Measurements from ENCODE around the gene ESR1.

Gene ESR1

DNA sequence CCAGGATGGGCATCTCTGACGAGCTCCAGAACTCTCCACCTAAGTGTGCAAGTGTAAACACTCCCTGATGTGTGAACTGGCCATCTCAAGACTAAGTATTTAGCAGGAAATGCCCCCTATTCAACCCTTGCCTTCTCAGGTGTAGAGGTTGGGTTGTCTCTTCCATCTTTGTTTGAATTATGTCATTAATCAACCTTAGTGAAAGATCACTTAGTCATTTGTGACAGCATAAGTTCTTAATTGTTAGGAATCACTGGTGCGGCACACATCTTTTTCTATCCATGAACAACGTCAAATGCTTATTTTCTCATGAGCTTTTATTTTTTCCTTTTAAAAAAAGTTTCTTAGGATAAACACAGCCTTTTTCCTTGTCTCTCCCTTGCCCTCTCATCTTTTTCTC is 151.6 kb downstream of the ESR1 start:
- H2AFZ ChIP-seq (ENCODE audit: low read length): no peak overlapping the region
- no peaks in the 10 kb centered on the region for H3K27me3 ChIP-seq (replicated peaks; ENCODE audit: insufficient read depth, low read length)
- H3K9me2 ChIP-seq (replicated peaks; ENCODE audit: insufficient read depth, low read length): no peaks in the 10 kb centered on the region
- TF ChIP-seq EZH2phosphoT487 (IDR thresholded peaks at IDR 0.05; ENCODE audit: low read length) (no peak), EZH2 (optimal IDR thresholded peaks at IDR 0.05; ENCODE audit: low read depth, low read length) (no peak)
- TF ChIP-seq, protein P1, sequence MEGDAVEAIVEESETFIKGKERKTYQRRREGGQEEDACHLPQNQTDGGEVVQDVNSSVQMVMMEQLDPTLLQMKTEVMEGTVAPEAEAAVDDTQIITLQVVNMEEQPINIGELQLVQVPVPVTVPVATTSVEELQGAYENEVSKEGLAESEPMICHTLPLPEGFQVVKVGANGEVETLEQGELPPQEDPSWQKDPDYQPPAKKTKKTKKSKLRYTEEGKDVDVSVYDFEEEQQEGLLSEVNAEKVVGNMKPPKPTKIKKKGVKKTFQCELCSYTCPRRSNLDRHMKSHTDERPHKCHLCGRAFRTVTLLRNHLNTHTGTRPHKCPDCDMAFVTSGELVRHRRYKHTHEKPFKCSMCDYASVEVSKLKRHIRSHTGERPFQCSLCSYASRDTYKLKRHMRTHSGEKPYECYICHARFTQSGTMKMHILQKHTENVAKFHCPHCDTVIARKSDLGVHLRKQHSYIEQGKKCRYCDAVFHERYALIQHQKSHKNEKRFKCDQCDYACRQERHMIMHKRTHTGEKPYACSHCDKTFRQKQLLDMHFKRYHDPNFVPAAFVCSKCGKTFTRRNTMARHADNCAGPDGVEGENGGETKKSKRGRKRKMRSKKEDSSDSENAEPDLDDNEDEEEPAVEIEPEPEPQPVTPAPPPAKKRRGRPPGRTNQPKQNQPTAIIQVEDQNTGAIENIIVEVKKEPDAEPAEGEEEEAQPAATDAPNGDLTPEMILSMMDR (IDR thresholded peaks at IDR 0.05; ENCODE audit: low read length): no peak
- H3F3A ChIP-seq (ENCODE audit: insufficient read depth, low read length): no peaks in the 10 kb centered on the region
- no peaks in the 10 kb centered on the region for H3K4me1 ChIP-seq (ENCODE audit: low read length)
- H4K20me1 ChIP-seq (ENCODE audit: insufficient read depth, low read length): no peaks in the 10 kb centered on the region
- H3K9me3 ChIP-seq (replicated peaks; ENCODE audit: insufficient read depth, low read length): no peaks in the 10 kb centered on the region
- H3K4me3 ChIP-seq (ENCODE audit: low read length): no peak overlapping the region
- no peaks in the 10 kb centered on the region for H3K36me3 ChIP-seq (replicated peaks; ENCODE audit: insufficient read depth, low read length)
- no peak overlapping the region for H3K27ac ChIP-seq (ENCODE audit: low read length)
- no peak overlapping the region for H3K4me2 ChIP-seq (ENCODE audit: low read depth, low read length)
- no peak for DNase-seq
- no peak overlapping the region for H3K9ac ChIP-seq (ENCODE audit: low read length)
- H3K79me2 ChIP-seq (ENCODE audit: low read length): no peaks in the 10 kb centered on the region

DNA sequence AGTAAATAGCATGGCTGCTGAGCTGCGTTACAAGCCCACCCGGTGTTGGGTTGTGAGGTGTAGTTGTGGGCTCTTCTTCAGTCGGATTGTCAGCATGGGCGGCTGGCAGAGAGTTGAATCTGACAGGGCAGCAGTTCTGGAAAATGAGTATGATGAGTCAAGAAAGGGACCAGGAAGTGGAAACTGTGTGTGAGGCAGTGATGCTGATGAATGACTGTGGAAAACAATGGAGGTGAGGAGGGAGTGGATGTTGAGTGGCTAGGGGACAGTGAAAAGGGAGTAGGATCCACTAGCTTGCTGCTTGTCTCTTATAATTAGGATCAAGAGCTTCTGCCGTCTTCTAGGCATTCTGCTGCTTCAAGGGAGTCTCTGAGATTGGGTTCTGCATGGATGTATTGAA is 154.3 kb downstream of the ESR1 start:
- Histone ChIP-seq H4K20me1 (ENCODE audit: insufficient read depth, low read length) (no peaks in the 10 kb centered on the region), H3F3A (ENCODE audit: insufficient read depth, low read length) (no peaks in the 10 kb centered on the region), H3K9ac (ENCODE audit: low read length) (no peak overlapping the region), H3K4me2 (ENCODE audit: low read depth, low read length) (no peak overlapping the region), H3K9me2 (replicated peaks; ENCODE audit: insufficient read depth, low read length) (no peaks in the 10 kb centered on the region), H3K4me1 (ENCODE audit: low read length) (no peaks in the 10 kb centered on the region), H3K4me3 (ENCODE audit: low read length) (no peak overlapping the region), H3K27me3 (replicated peaks; ENCODE audit: insufficient read depth, low read length) (no peaks in the 10 kb centered on the region), H3K36me3 (replicated peaks; ENCODE audit: insufficient read depth, low read length) (no peaks in the 10 kb centered on the region), H3K27ac (ENCODE audit: low read length) (no peak overlapping the region), H2AFZ (ENCODE audit: low read length) (no peak overlapping the region), H3K9me3 (replicated peaks; ENCODE audit: insufficient read depth, low read length) (no peaks in the 10 kb centered on the region), H3K79me2 (ENCODE audit: low read length) (no peaks in the 10 kb centered on the region)
- no peak for DNase-seq
- TF ChIP-seq, protein P1 (IDR thresholded peaks at IDR 0.05; ENCODE audit: low read length): no peak
- no peak for TF ChIP-seq EZH2phosphoT487 (IDR thresholded peaks at IDR 0.05; ENCODE audit: low read length)
- no peak for TF ChIP-seq EZH2 (optimal IDR thresholded peaks at IDR 0.05; ENCODE audit: low read depth, low read length)

DNA sequence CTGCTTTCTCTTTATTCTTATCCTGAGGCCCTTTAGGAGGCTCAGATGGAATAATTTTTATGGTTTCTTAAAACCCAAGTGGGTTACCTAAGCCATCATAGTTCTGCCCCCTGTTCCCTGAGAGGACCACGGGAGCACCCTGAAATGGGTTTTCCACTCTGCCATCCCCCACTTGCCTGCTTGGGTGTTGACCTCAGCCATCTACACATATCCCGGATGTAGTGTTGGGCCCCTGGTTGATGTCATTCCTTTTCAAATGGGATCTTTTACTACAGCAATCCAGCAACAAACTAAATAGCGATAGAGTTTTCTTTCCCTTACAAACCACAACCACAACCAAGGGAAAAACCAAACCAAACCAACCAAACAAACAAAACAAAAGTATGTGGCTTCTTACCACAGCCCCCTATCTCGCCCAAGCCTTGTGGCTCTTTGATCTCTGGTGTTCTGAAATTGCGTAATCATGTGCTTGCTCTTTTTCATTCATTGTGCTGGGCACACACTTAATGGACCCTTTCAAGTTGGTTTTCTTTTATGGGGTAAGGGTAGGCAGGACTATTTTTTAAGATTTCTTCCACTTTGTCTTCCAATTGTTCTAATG is 154.9 kb downstream of the ESR1 start:
- Histone ChIP-seq H3K9me3 (replicated peaks; ENCODE audit: insufficient read depth, low read length) (no peaks in the 10 kb centered on the region), H3K79me2 (ENCODE audit: low read length) (no peaks in the 10 kb centered on the region), H3K9me2 (replicated peaks; ENCODE audit: insufficient read depth, low read length) (no peaks in the 10 kb centered on the region), H3K27ac (ENCODE audit: low read length) (no peak overlapping the region), H3K36me3 (replicated peaks; ENCODE audit: insufficient read depth, low read length) (no peaks in the 10 kb centered on the region), H3K4me2 (ENCODE audit: low read depth, low read length) (no peak overlapping the region), H3K4me1 (ENCODE audit: low read length) (no peaks in the 10 kb centered on the region), H3F3A (ENCODE audit: insufficient read depth, low read length) (no peaks in the 10 kb centered on the region), H2AFZ (ENCODE audit: low read length) (no peak overlapping the region), H3K9ac (ENCODE audit: low read length) (no peak overlapping the region), H3K27me3 (replicated peaks; ENCODE audit: insufficient read depth, low read length) (no peaks in the 10 kb centered on the region), H4K20me1 (ENCODE audit: insufficient read depth, low read length) (no peaks in the 10 kb centered on the region), H3K4me3 (ENCODE audit: low read length) (no peak overlapping the region)
- TF ChIP-seq EZH2 (optimal IDR thresholded peaks at IDR 0.05; ENCODE audit: low read depth, low read length) (no peak), EZH2phosphoT487 (IDR thresholded peaks at IDR 0.05; ENCODE audit: low read length) (no peak)
- TF ChIP-seq, protein P1 (IDR thresholded peaks at IDR 0.05; ENCODE audit: low read length): no peak
- no peak for DNase-seq

All from MM.1S (cell line).